Pancreas (tissue), 10 donors: ENCODE results near the gene TBCE. TPM values are rescaled to one million over a fixed set of nuclear protein-coding genes. Genes with fewer than 3 reads are reported as not detected.
"Not testable (repeated sequence)": the region's sequence is repeated elsewhere in the genome, so short reads cannot be mapped to it uniquely, and the experiment has no call there.

Experiments
- ATAC-seq, 4 donors: fragments of 200-7000 bp; cut with Tn5 transposase; one replicate each; pipeline versions ENCODE4 v1.8.0 to v1.9.1; 2020; ENCODE audit warnings: mild to moderate bottlenecking in 4 of 4, moderate library complexity in 4 of 4
- DNase-seq, 6 donors: peaks; one replicate each; pipeline ENCODE4 v3.0.0-alpha.2; 2020
- FAIRE-seq: peaks from 2 replicates; lab custom pipeline; 2012; peaks lifted over from hg19 to GRCh38; lab: Jason Lieb, UNC
- H3K27ac ChIP-seq, 4 donors: fragments of 200-600 bp; sonication (generic); 1 replicate in 3 of 4; 2 replicates in 1 of 4; pipeline versions ENCODE4 v1.5.0 to v1.8.0; 2020
- H3K27me3 ChIP-seq, 4 donors: fragments of 200-600 bp; one replicate each; pipeline ENCODE4 v1.8.0; 2021
- H3K36me3 ChIP-seq, 3 donors: fragments of 200-600 bp; sonication (generic) in 1 of 3; one replicate each; pipeline versions ENCODE4 v1.5.0 to v1.8.0; 2020 to 2021
- H3K4me1 ChIP-seq, 3 donors: fragments of 200-600 bp; one replicate each; pipeline ENCODE4 v1.8.0; 2021
- H3K4me3 ChIP-seq, 4 donors: fragments of 200-600 bp; sonication (generic) in 2 of 4; one replicate each; pipeline versions ENCODE4 v1.5.0 to v1.8.0; 2020 to 2021
- H3K9me3 ChIP-seq, 4 donors: fragments of 200-600 bp; one replicate each; pipeline ENCODE4 v1.8.0; 2021
- WGBS, 2 donors: extraction: QIAGEN DNeasy Blood & Tissue Kit; methylation state at CpG; one replicate each; pipeline ENCODE4 v1.1.7; 2013; 5-methylcytosine and 5-hydroxymethylcytosine counted together
- intact Hi-C, 3 donors: fragments of 100-400 bp; cut with DNase I; formaldehyde crosslinking; loops; one replicate each; pipeline versions ENCODE4 v1.11.1 to v1.14.2; 2022
- polyA plus RNA-seq, 2 donors: library from polyadenylated mRNA; stranded (reverse); fragments of 200-250 nt; gene quantifications; one replicate each; pipeline ENCODE4 v1.2.3, GENCODE V29; 2013
- total RNA-seq, 6 donors: library from RNA; stranded (reverse); fragmentation: NEBNext Ultra II Directional in 4 of 6; extraction: Animal tissue kit (Norgen Biotek cat#: 25700) in 4 of 6; gene quantifications; one replicate each; pipeline versions ENCODE4 v1.2.1 to v1.2.4, GENCODE V29; 2021 to 2023
- TF ChIP-seq, protein P1 (sequence below), 4 donors: fragments of 200-600 bp; sonication (generic) in 3 of 4; IDR thresholded peaks; one replicate each; pipeline versions ENCODE4 v1.5.0 to v1.8.0; 2021; ENCODE audit warnings: antibody characterized with exemption in 4 of 4
- donor health status: healthy with polysubstance abuse.
- donor health status: DM: no; HTN: no; CAD: no; lungs with moderate emphysema.
- donor health status: DM: no; HTN: no; CAD: no.
- donor health status: control.
- donor health status: control.
- donor health status: Bipolar disorder and iron deficiency.
- donor health status: DM: yes; HTN: yes; CAD: no.
- donor health status: DM: no; HTN: no; CAD: no.
- donor health status: DM: no; HTN: no; CAD: no.
- donor health status: DM: yes; HTN: yes; CAD: no.

Gene TBCE
- total and polyA plus RNA-seq, 8 donors: 6.9 to 18.8 (median 10.4) TPM

DNA sequence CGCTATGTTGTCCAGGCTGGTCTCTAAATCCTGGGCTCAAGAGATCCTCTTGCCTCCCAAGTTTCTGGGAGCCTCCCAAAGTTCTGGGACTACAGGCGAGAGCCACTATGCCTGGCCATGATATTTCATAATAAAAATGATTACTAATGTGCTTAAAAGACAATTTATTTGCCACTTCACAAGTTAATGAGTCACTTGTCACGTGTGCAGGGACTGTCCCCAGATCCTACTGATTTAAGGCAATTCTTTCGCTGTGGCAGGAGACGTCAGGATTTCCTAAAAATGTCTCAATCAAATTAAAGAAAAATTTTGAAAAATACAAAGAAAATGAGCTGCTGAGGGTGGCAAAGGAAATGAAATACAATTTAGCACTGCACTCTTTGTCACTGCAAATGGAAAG lies 93.5 kb downstream of the TBCE start:
- Histone ChIP-seq H3K27me3 (no peaks in the 10 kb centered on the region), H3K36me3 (peaks cover 0 to 8% (median 0%) of the 10 kb centered on the region in 3 donors), H3K4me1 (no peaks in the 10 kb centered on the region), H3K9me3 (no peaks in the 10 kb centered on the region), H3K27ac (no peak overlapping the region), H3K4me3 (no peak overlapping the region)
- 82 to 83% methylated on average over 5 of the region's 5 CpGs for WGBS, 2 donors
- FAIRE-seq (no peak), ATAC-seq (no peak), DNase-seq (no peak)
- TF ChIP-seq, protein P1, sequence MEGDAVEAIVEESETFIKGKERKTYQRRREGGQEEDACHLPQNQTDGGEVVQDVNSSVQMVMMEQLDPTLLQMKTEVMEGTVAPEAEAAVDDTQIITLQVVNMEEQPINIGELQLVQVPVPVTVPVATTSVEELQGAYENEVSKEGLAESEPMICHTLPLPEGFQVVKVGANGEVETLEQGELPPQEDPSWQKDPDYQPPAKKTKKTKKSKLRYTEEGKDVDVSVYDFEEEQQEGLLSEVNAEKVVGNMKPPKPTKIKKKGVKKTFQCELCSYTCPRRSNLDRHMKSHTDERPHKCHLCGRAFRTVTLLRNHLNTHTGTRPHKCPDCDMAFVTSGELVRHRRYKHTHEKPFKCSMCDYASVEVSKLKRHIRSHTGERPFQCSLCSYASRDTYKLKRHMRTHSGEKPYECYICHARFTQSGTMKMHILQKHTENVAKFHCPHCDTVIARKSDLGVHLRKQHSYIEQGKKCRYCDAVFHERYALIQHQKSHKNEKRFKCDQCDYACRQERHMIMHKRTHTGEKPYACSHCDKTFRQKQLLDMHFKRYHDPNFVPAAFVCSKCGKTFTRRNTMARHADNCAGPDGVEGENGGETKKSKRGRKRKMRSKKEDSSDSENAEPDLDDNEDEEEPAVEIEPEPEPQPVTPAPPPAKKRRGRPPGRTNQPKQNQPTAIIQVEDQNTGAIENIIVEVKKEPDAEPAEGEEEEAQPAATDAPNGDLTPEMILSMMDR (IDR thresholded peaks at IDR 0.05): no peak
- intact Hi-C loops: no loop called here

DNA sequence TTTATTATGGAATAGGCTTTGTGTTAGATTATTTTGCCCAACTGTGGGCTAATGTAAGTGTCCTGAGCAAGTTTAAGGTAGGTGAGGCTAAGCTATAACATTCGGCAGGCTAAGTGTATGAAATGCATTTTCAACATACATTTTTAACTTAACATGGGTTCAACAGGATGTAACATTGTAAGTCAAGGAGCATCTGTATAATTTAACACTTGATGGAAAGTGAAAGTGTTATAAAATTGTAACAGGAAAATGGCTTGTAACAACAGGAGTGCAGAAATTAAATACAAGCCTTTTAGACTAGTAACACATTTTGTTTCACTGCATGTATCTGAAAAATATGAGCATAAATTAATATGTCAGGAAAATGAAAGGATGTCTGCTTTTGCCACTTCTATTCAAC lies 94.7 kb downstream of the TBCE start:
- ATAC-seq (no peak), DNase-seq (no peak), FAIRE-seq (no peak)
- intact Hi-C loops: no loop called here
- Histone ChIP-seq H3K27ac (no peak overlapping the region), H3K36me3 (peaks cover 0 to 8% (median 0%) of the 10 kb centered on the region in 3 donors), H3K4me1 (no peaks in the 10 kb centered on the region), H3K27me3 (no peaks in the 10 kb centered on the region), H3K9me3 (no peaks in the 10 kb centered on the region), H3K4me3 (no peak overlapping the region)
- TF ChIP-seq, protein P1 (IDR thresholded peaks at IDR 0.05): no peak
- 91 to 97% methylated on average over 1 of the region's 1 CpG for WGBS, 2 donors

DNA sequence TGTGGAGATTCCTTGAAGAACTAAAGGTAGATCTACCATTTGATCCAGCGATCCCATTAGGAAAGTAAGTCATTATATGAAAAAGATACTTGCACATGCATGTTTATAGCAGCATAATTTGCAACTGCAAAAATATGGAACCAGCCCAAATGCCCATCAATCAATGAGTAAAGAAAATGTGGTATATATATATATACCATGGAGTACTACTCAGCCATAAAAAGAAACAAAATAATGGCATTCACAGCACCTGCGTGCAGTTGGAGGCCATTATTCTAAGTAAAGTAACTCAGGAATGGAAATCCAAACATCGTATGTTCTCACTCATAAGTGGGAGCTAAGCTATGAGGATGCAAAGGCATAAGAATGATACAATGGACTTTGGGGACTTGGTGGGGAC lies 95.6 kb downstream of the TBCE start:
- intact Hi-C loops, H3K27me3 ChIP-seq, DNase-seq, H3K4me3 ChIP-seq, ATAC-seq, H3K27ac ChIP-seq, H3K36me3 ChIP-seq, H3K9me3 ChIP-seq, H3K4me1 ChIP-seq, FAIRE-seq: not testable (repeated sequence)
- 97 to 100% methylated on average over 3 of the region's 3 CpGs for WGBS, 2 donors

DNA sequence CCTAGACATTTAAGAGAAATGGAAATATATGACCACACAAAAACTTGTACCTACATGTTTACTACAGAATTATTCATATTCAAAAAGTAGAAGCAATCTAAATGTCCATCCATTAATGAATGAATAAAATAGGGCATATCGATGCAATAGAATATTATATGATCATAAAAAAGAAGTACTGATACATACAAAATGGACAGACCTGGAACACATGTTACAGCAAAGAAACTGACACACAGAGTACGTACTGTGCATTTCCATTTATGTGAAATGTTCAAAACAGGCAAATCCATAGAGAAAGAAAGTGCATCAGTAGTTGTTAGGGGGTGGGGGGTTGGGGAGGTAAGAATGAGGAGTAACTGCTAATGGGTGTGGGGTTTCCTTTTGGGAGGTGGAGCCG lies 97.8 kb downstream of the TBCE start:
- Histone ChIP-seq H3K4me1 (no peaks in the 10 kb centered on the region), H3K27ac (no peak overlapping the region), H3K4me3 (no peak overlapping the region), H3K36me3 (peaks cover 0 to 12% (median 8%) of the 10 kb centered on the region in 3 donors), H3K27me3 (no peaks in the 10 kb centered on the region), H3K9me3 (no peaks in the 10 kb centered on the region)
- no peak for ATAC-seq
- DNase-seq: no peak
- intact Hi-C loops: no loop called here
- FAIRE-seq: no peak
- TF ChIP-seq, protein P1 (IDR thresholded peaks at IDR 0.05): no peak
- WGBS, 2 donors: 99% methylated on average over 3 of the region's 3 CpGs

DNA sequence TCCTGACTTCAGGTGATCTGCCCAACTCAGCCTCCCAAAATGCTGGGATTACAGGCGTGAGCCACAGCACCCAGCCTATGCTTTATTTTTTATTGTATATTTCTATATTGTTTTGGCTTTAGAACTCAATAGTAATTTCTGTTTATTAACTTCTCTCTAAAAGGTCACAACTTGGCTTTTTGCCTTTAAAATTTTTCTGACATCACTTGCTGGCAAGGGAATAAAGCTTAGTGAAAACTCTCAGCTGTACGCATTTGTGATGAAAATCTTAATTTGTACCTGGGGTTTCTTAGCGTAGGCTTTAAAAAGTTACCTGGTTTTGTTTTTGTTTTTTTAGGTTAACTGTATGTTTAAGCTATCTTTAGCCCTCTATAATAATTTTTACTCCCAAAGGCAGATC lies 100.8 kb downstream of the TBCE start:
- TF ChIP-seq, protein P1 (IDR thresholded peaks at IDR 0.05): no peak
- H3K36me3 ChIP-seq: peaks cover 0 to 23% (median 19%) of the 10 kb centered on the region in 3 donors
- 48 to 52% methylated on average over 3 of the region's 3 CpGs for WGBS, 2 donors
- ATAC-seq (peak; percentile 35 to 67 (median 53)), DNase-seq (peak in 1 of 6 donors; percentile 16), FAIRE-seq (no peak)
- no peak overlapping the region for H3K27ac ChIP-seq
- H3K9me3 ChIP-seq: no peaks in the 10 kb centered on the region
- H3K27me3 ChIP-seq: no peaks in the 10 kb centered on the region
- no peak overlapping the region for H3K4me3 ChIP-seq
- intact Hi-C loops: no loop called here
- no peaks in the 10 kb centered on the region for H3K4me1 ChIP-seq
